ENCODE measurements around the gene ABHD16A.
A peak's percentile ranks its signal among the peaks of the same experiment; 100 is the strongest.

The ABHD16A gene

DNA sequence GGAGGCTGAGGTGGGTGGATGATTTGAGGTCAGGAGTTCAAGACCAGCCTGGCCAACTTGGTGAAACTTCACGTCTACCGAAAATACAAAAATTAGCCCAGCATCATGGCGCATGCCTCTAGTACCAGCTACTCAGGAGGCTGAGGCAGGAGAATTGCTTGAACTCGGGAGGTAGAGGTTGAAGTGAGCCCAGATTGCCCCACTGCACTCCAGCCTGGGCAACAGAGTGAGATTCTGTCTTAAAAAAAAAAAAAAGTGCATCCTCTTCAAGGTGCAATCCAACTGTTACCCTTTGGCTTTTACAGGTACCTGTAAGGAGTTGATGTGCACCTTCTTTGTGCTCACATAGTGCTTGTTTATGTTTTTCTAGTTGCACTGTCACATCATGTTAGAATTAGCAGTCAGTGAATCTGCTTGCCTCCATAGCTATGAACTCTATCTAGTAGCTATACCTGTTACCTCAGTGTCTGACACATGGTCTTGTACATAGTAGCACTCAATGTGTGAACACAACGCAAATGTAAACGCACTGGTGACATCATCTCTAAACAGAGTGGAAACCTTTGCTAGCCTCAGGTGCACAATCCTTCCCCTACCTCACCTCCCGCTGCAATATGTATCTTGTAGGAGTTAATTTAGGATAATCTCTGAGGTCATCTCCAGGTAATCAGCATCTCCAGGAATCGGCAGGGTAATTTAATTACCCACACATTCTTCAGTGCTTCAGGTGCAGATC lies 46.3 kb upstream of the ABHD16A start:
- no peaks in the 10 kb centered on the region for H4K20me1 ChIP-seq (ENCODE audit: insufficient read depth, low read length, poor library complexity, severe bottlenecking)
- no peak overlapping the region for H3K4me2 ChIP-seq (ENCODE audit: low read depth, low read length, poor library complexity, severe bottlenecking)
- no peaks in the 10 kb centered on the region for H3K4me1 ChIP-seq (ENCODE audit: insufficient read depth, low read length, poor library complexity, severe bottlenecking)
- TF ChIP-seq, protein P1, sequence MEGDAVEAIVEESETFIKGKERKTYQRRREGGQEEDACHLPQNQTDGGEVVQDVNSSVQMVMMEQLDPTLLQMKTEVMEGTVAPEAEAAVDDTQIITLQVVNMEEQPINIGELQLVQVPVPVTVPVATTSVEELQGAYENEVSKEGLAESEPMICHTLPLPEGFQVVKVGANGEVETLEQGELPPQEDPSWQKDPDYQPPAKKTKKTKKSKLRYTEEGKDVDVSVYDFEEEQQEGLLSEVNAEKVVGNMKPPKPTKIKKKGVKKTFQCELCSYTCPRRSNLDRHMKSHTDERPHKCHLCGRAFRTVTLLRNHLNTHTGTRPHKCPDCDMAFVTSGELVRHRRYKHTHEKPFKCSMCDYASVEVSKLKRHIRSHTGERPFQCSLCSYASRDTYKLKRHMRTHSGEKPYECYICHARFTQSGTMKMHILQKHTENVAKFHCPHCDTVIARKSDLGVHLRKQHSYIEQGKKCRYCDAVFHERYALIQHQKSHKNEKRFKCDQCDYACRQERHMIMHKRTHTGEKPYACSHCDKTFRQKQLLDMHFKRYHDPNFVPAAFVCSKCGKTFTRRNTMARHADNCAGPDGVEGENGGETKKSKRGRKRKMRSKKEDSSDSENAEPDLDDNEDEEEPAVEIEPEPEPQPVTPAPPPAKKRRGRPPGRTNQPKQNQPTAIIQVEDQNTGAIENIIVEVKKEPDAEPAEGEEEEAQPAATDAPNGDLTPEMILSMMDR (conservative IDR thresholded peaks at IDR 0.05; ENCODE audit: low read length) = no peak
- TF ChIP-seq EZH2phosphoT487 (IDR thresholded peaks at IDR 0.05; ENCODE audit: borderline replicate concordance) = no peak
- H3K4me3 ChIP-seq (ENCODE audit: low read length, poor library complexity, severe bottlenecking) = no peak overlapping the region
- H2AFZ ChIP-seq (ENCODE audit: low read length) = no peak overlapping the region
- no peaks in the 10 kb centered on the region for H3K36me3 ChIP-seq (ENCODE audit: insufficient read depth, low read length)
- H3K27me3 ChIP-seq (ENCODE audit: insufficient read depth, low read length, poor library complexity, severe bottlenecking) = no peaks in the 10 kb centered on the region
- H3K79me2 ChIP-seq (ENCODE audit: insufficient read depth, low read length) = no peaks in the 10 kb centered on the region
- no peaks in the 10 kb centered on the region for H3K9me3 ChIP-seq (ENCODE audit: insufficient read depth, low read depth, low read length)
- H3F3A ChIP-seq (ENCODE audit: low read depth) = no peaks in the 10 kb centered on the region
- H3K9ac ChIP-seq (ENCODE audit: low read depth, low read length, poor library complexity, severe bottlenecking) = no peak overlapping the region
- no peaks in the 10 kb centered on the region for H3K9me2 ChIP-seq (replicated peaks; ENCODE audit: low read depth, low read length)

DNA sequence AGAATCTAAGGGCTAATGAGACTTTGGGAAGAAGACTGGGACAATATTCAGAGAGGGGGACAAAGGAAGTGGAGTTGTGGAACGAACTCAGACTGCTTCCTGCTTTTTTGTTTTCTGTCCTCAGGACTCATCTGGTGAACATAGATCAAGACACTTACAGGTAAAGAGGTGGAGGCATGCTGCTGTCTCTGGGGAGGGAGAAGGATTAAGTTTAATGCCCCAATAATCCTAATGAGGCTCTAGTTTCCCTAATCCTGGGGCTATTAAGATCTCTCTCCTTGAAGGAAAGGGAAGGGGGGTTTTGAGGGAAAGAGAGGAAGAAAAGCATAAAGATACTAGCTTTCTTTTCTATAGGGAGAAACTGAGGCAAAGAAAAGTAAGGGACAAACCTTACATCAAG lies 41.3 kb upstream of the ABHD16A start:
- Histone ChIP-seq H3K9me3 (ENCODE audit: insufficient read depth, low read depth, low read length) (no peaks in the 10 kb centered on the region), H3K36me3 (ENCODE audit: insufficient read depth, low read length) (no peaks in the 10 kb centered on the region), H4K20me1 (ENCODE audit: insufficient read depth, low read length, poor library complexity, severe bottlenecking) (no peaks in the 10 kb centered on the region), H3K4me3 (ENCODE audit: low read length, poor library complexity, severe bottlenecking) (no peak overlapping the region), H3K9ac (ENCODE audit: low read depth, low read length, poor library complexity, severe bottlenecking) (no peak overlapping the region), H3K27me3 (ENCODE audit: insufficient read depth, low read length, poor library complexity, severe bottlenecking) (no peaks in the 10 kb centered on the region), H3F3A (ENCODE audit: low read depth) (no peaks in the 10 kb centered on the region), H3K4me1 (ENCODE audit: insufficient read depth, low read length, poor library complexity, severe bottlenecking) (peaks cover 26% of the 10 kb centered on the region), H3K9me2 (replicated peaks; ENCODE audit: low read depth, low read length) (no peaks in the 10 kb centered on the region), H3K79me2 (ENCODE audit: insufficient read depth, low read length) (peaks cover 22% of the 10 kb centered on the region), H2AFZ (ENCODE audit: low read length) (no peak overlapping the region), H3K4me2 (ENCODE audit: low read depth, low read length, poor library complexity, severe bottlenecking) (no peak overlapping the region)
- TF ChIP-seq, protein P1 (conservative IDR thresholded peaks at IDR 0.05; ENCODE audit: low read length) = no peak
- TF ChIP-seq EZH2phosphoT487 (IDR thresholded peaks at IDR 0.05; ENCODE audit: borderline replicate concordance) = no peak

DNA sequence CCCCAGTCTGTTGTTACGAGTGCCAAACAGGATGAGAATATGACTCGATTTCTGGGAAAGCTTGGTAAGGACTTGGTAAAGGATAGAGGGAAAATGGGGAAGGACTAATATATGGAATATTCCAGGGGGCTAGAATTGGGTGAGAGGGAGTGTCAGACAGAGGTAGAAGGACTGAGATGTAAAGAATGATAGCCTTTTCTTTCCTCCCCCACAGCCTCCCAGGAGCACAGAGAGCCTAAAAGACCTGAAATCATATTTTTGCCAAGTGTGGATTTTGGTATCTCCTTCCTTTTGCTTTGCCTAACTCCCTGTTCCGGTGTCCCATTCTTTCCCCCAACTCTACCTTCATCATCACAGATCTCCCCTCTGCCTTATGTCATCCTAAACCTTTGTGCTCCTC lies 39.8 kb upstream of the ABHD16A start:
- H3K4me2 ChIP-seq (ENCODE audit: low read depth, low read length, poor library complexity, severe bottlenecking) = peak overlapping the region; percentile 1
- peaks cover 38% of the 10 kb centered on the region for H3K4me1 ChIP-seq (ENCODE audit: insufficient read depth, low read length, poor library complexity, severe bottlenecking)
- no peaks in the 10 kb centered on the region for H3K36me3 ChIP-seq (ENCODE audit: insufficient read depth, low read length)
- peaks cover 3% of the 10 kb centered on the region; the same call in 1 of the 2 replicates for H3F3A ChIP-seq (ENCODE audit: low read depth)
- H3K9me2 ChIP-seq (replicated peaks; ENCODE audit: low read depth, low read length) = no peaks in the 10 kb centered on the region
- TF ChIP-seq EZH2phosphoT487 (IDR thresholded peaks at IDR 0.05; ENCODE audit: borderline replicate concordance) = no peak
- TF ChIP-seq, protein P1 (conservative IDR thresholded peaks at IDR 0.05; ENCODE audit: low read length) = no peak
- no peaks in the 10 kb centered on the region for H4K20me1 ChIP-seq (ENCODE audit: insufficient read depth, low read length, poor library complexity, severe bottlenecking)
- no peak overlapping the region for H3K9ac ChIP-seq (ENCODE audit: low read depth, low read length, poor library complexity, severe bottlenecking)
- H3K27me3 ChIP-seq (ENCODE audit: insufficient read depth, low read length, poor library complexity, severe bottlenecking) = no peaks in the 10 kb centered on the region
- no peak overlapping the region for H3K4me3 ChIP-seq (ENCODE audit: low read length, poor library complexity, severe bottlenecking)
- peaks cover 28% of the 10 kb centered on the region for H3K79me2 ChIP-seq (ENCODE audit: insufficient read depth, low read length)
- H2AFZ ChIP-seq (ENCODE audit: low read length) = no peak overlapping the region
- H3K9me3 ChIP-seq (ENCODE audit: insufficient read depth, low read depth, low read length) = no peaks in the 10 kb centered on the region
